Mesodermal cell (in vitro differentiated cells): ENCODE measurements around the gene TACC3.

Experiments
- H3K27ac ChIP-seq: 2 replicates; pipeline ENCODE4 v1.7.0; 2013; ENCODE audit warnings: mild to moderate bottlenecking, low read depth, low read length, moderate library complexity; ENCODE audit not compliant: severe bottlenecking
- H3K36me3 ChIP-seq: 2 replicates; pipeline ENCODE4 v1.7.1; 2013; ENCODE audit warnings: mild to moderate bottlenecking, low read length, moderate library complexity; ENCODE audit not compliant: control insufficient read depth, insufficient read depth
- H3K4me1 ChIP-seq: one replicate; pipeline ENCODE4 v1.7.1; 2013; ENCODE audit warnings: mild to moderate bottlenecking, low read length; ENCODE audit not compliant: insufficient read depth, control insufficient read depth, poor library complexity, severe bottlenecking
- H3K4me3 ChIP-seq: 2 replicates; pipeline ENCODE4 v1.7.0; 2013; ENCODE audit warnings: low read length, control low read depth, mild to moderate bottlenecking; ENCODE audit not compliant: insufficient read depth, poor library complexity, severe bottlenecking; ENCODE audit errors: extremely low read depth
- H3K9me3 ChIP-seq: 2 replicates; pipeline ENCODE4 v1.7.1; 2013; ENCODE audit warnings: mild to moderate bottlenecking, low read length, moderate library complexity; ENCODE audit not compliant: control insufficient read depth
- WGBS, 2 experiments: methylation state at CpG; one replicate each; pipeline ENCODE4 v1.1.5; 2013; ENCODE audit warnings: missing lambda C conversion rate in 2 of 2; ENCODE audit not compliant: insufficient coverage in 2 of 2; 5-methylcytosine and 5-hydroxymethylcytosine counted together

The TACC3 gene

GRCh38 chr4:1717129-1718094 lies 3.9 kb upstream of the TACC3 start:
- 97 to 98% methylated on average over 31 to 32 of the region's 32 CpGs for WGBS, 2 experiments
- Histone ChIP-seq H3K36me3 (peaks cover 35% of the 10 kb centered on the region), H3K4me3 (no peak overlapping the region), H3K4me1 (peaks cover 12% of the 10 kb centered on the region), H3K27ac (no peak overlapping the region), H3K9me3 (no peaks in the 10 kb centered on the region)

GRCh38 chr4:1718095-1718850 lies 3.0 kb upstream of the TACC3 start:
- no peak overlapping the region for H3K27ac ChIP-seq
- H3K4me3 ChIP-seq, result no peak overlapping the region
- peaks cover 20% of the 10 kb centered on the region for H3K4me1 ChIP-seq
- H3K36me3 ChIP-seq, result peaks cover 40% of the 10 kb centered on the region
- 94 to 95% methylated on average over 29 to 30 of the region's 31 CpGs for WGBS, 2 experiments
- H3K9me3 ChIP-seq, result no peaks in the 10 kb centered on the region

GRCh38 chr4:1720163-1720983 lies 948 bp upstream of the TACC3 start:
- peaks cover 59% of the 10 kb centered on the region for H3K36me3 ChIP-seq
- 3 to 4% methylated on average over 52 to 76 of the region's 79 CpGs for WGBS, 2 experiments
- peaks cover 27% of the 10 kb centered on the region for H3K4me1 ChIP-seq
- H3K4me3 ChIP-seq, result peak overlapping the region; percentile 70
- no peaks in the 10 kb centered on the region for H3K9me3 ChIP-seq
- peak overlapping the region; percentile 59 for H3K27ac ChIP-seq

- Histone ChIP-seq H3K27ac (no peak overlapping the region), H3K36me3 (peaks cover 57% of the 10 kb centered on the region), H3K4me3 (peak overlapping the region; percentile 70), H3K9me3 (no peaks in the 10 kb centered on the region), H3K4me1 (peaks cover 30% of the 10 kb centered on the region)
- 2% methylated on average over 38 to 58 of the region's 61 CpGs for WGBS, 2 experiments
Measured at GRCh38 chr4:1721666-1722550, 587 bp downstream of the TACC3 start.

GRCh38 chr4:1722551-1723118 lies 1.3 kb downstream of the TACC3 start:
- peaks cover 53% of the 10 kb centered on the region for H3K36me3 ChIP-seq
- peak overlapping the region; percentile 70 for H3K4me3 ChIP-seq
- peaks cover 38% of the 10 kb centered on the region for H3K4me1 ChIP-seq
- no peaks in the 10 kb centered on the region for H3K9me3 ChIP-seq
- no peak overlapping the region for H3K27ac ChIP-seq
- WGBS, 2 experiments, result 61 to 63% methylated on average over 12 to 16 of the region's 18 CpGs

GRCh38 chr4:1723131-1723801 lies 1.9 kb downstream of the TACC3 start:
- Histone ChIP-seq H3K4me1 (peaks cover 44% of the 10 kb centered on the region), H3K36me3 (peaks cover 53% of the 10 kb centered on the region), H3K4me3 (no peak overlapping the region), H3K27ac (no peak overlapping the region), H3K9me3 (no peaks in the 10 kb centered on the region)
- 91% methylated on average over 11 to 12 of the region's 12 CpGs for WGBS, 2 experiments

- peaks cover 63% of the 10 kb centered on the region for H3K36me3 ChIP-seq
- WGBS, 2 experiments, result 89 to 92% methylated on average over 8 to 10 of the region's 10 CpGs
Measured at GRCh38 chr4:1725521-1725920, 4.2 kb downstream of the TACC3 start.

GRCh38 chr4:1726146-1726934 lies 5.0 kb downstream of the TACC3 start:
- Histone ChIP-seq H3K36me3 (peaks cover 72% of the 10 kb centered on the region), H3K27ac (peak overlapping the region; percentile 43), H3K9me3 (no peaks in the 10 kb centered on the region), H3K4me1 (peaks cover 38% of the 10 kb centered on the region), H3K4me3 (no peak overlapping the region)
- 66 to 67% methylated on average over 12 to 17 of the region's 17 CpGs for WGBS, 2 experiments

More at GRCh38 chr4:1725521-1725920, 4.2 kb downstream of the TACC3 start:
- peaks cover 38% of the 10 kb centered on the region for H3K4me1 ChIP-seq
- H3K9me3 ChIP-seq, result no peaks in the 10 kb centered on the region
- H3K27ac ChIP-seq, result peak overlapping the region; percentile 18
- H3K4me3 ChIP-seq, result no peak overlapping the region
